Lower lobe of right lung (tissue), 2 donors: ENCODE results near the gene CTNNB1. TPM values are rescaled to one million over a fixed set of nuclear protein-coding genes. Genes with fewer than 3 reads are reported as not detected.

Experiments used
- ATAC-seq, 2 donors: fragments of 200-7000 bp; cut with Tn5 transposase; one replicate each; pipeline ENCODE4 v1.9.1; 2020 to 2022; ENCODE audit warnings: mild to moderate bottlenecking in 2 of 2, moderate library complexity in 2 of 2
- DNase-seq: peaks from one replicate; pipeline ENCODE4 v3.0.0-alpha.2; 2020
- H3K27ac ChIP-seq: fragments of 200-600 bp; one replicate; pipeline ENCODE4 v1.8.0; 2022
- H3K27me3 ChIP-seq: fragments of 200-600 bp; one replicate; pipeline ENCODE4 v1.8.0; 2022; ENCODE audit warnings: low read depth
- H3K36me3 ChIP-seq: fragments of 200-600 bp; one replicate; pipeline ENCODE4 v1.8.0; 2022; ENCODE audit warnings: mild to moderate bottlenecking
- H3K4me1 ChIP-seq: fragments of 200-600 bp; one replicate; pipeline ENCODE4 v1.8.0; 2022
- H3K4me3 ChIP-seq: fragments of 200-600 bp; one replicate; pipeline ENCODE4 v1.8.0; 2022; ENCODE audit warnings: mild to moderate bottlenecking
- H3K9me3 ChIP-seq: fragments of 200-600 bp; one replicate; pipeline ENCODE4 v1.8.0; 2022
- CTCF ChIP-seq: fragments of 200-600 bp; IDR thresholded peaks from one replicate; pipeline ENCODE4 v1.8.0; 2022; ENCODE audit warnings: antibody characterized with exemption, mild to moderate bottlenecking
- intact Hi-C: fragments of 100-400 bp; cut with DNase I; formaldehyde crosslinking; loops from one replicate; pipeline ENCODE4 v1.11.0; 2022
- total RNA-seq: library from RNA; stranded (reverse); fragmentation: NEBNext Ultra II Directional; extraction: Animal tissue kit (Norgen Biotek cat#: 25700); gene quantifications from one replicate; pipeline ENCODE4 v1.2.1, GENCODE V29; 2021
- donor health status: DM: no; HTN: yes; CAD: no; lungs with severe emphysema.

CTNNB1 gene
- total RNA-seq, 1 donor from 2014 or later = 332 TPM

GRCh38 chr3:41209646-41210045, 10.3 kb downstream of the CTNNB1 start:
- DNase-seq = no peak
- TF ChIP-seq CTCF = no peak
- Histone ChIP-seq H3K27me3 (no peaks in the 10 kb centered on the region), H3K9me3 (no peaks in the 10 kb centered on the region), H3K4me3 (no peak overlapping the region), H3K36me3 (no peaks in the 10 kb centered on the region), H3K4me1 (peaks cover 69% of the 10 kb centered on the region), H3K27ac (no peak overlapping the region)
- intact Hi-C loops = no loop called here
- no peak for ATAC-seq

DNA sequence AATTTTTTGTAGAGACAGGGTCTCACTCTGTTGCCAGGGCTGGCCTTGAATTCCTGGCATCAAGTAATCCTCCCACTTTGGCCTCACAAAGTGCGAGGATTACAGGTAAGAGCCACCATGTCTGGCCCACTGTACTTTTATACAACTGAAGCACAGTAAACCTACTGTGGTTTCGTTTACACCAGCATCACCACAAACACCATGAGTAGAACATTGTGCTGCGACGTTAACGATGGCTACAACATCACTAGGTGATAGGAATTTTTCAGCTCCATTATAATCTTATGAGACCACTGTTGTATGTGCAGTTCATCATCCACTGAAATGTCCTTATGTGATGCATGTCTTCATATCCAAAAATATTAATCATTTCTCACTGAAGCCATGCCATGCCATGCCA, 11.7 kb downstream of the CTNNB1 start:
- H3K4me3 ChIP-seq = no peak overlapping the region
- no peak for ATAC-seq
- H3K27ac ChIP-seq = no peak overlapping the region
- intact Hi-C loops = no loop called here
- TF ChIP-seq CTCF = no peak
- no peak for DNase-seq
- no peaks in the 10 kb centered on the region for H3K9me3 ChIP-seq
- no peaks in the 10 kb centered on the region for H3K27me3 ChIP-seq
- H3K4me1 ChIP-seq = peaks cover 67% of the 10 kb centered on the region
- no peaks in the 10 kb centered on the region for H3K36me3 ChIP-seq

- Histone ChIP-seq H3K36me3 (no peaks in the 10 kb centered on the region), H3K9me3 (no peaks in the 10 kb centered on the region), H3K27me3 (no peaks in the 10 kb centered on the region), H3K4me3 (no peak overlapping the region), H3K4me1 (peaks cover 67% of the 10 kb centered on the region), H3K27ac (no peak overlapping the region)
- ATAC-seq = no peak
- intact Hi-C loops = no loop called here
- no peak for DNase-seq
- no peak for TF ChIP-seq CTCF
Observed at GRCh38 chr3:41212088-41212487, 12.8 kb downstream of the CTNNB1 start.

GRCh38 chr3:41213588-41213987, 14.3 kb downstream of the CTNNB1 start:
- no peak overlapping the region for H3K27ac ChIP-seq
- no peak for TF ChIP-seq CTCF
- no peaks in the 10 kb centered on the region for H3K27me3 ChIP-seq
- ATAC-seq (no peak), DNase-seq (no peak)
- no peaks in the 10 kb centered on the region for H3K9me3 ChIP-seq
- intact Hi-C loops = no loop called here
- no peaks in the 10 kb centered on the region for H3K36me3 ChIP-seq
- H3K4me3 ChIP-seq = no peak overlapping the region
- peaks cover 66% of the 10 kb centered on the region for H3K4me1 ChIP-seq

DNA sequence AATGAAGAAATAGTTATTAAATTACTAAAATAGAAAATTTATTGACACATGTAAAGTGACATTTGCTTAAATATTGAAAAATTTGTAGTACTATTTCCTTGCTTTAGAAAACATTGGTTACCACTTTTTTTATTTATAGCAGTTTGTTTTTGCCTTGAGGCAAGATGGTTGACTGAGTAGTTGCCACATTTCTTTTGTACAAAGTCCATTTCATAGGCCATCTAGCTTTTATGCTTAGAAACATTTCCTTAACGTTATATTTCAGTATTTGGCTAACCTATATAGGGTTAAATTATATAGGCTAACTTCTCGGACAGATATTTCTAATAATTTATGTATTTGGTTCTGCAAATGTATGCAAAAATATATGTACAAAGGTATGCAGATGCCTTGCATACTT, 17.1 kb downstream of the CTNNB1 start:
- Histone ChIP-seq H3K4me3 (no peak overlapping the region), H3K36me3 (no peaks in the 10 kb centered on the region), H3K27ac (no peak overlapping the region), H3K4me1 (peaks cover 87% of the 10 kb centered on the region), H3K27me3 (no peaks in the 10 kb centered on the region), H3K9me3 (no peaks in the 10 kb centered on the region)
- ATAC-seq = no peak
- intact Hi-C loops = no loop called here
- TF ChIP-seq CTCF = no peak
- DNase-seq = no peak

- ATAC-seq (no peak), DNase-seq (no peak)
- Histone ChIP-seq H3K36me3 (no peaks in the 10 kb centered on the region), H3K27ac (no peak overlapping the region), H3K27me3 (no peaks in the 10 kb centered on the region), H3K4me1 (peaks cover 92% of the 10 kb centered on the region), H3K9me3 (no peaks in the 10 kb centered on the region), H3K4me3 (no peak overlapping the region)
- no peak for TF ChIP-seq CTCF
- intact Hi-C loops = no loop called here
Observed at GRCh38 chr3:41216993-41217392, 17.7 kb downstream of the CTNNB1 start.
